Body of pancreas (tissue), 4 donors: ENCODE data around the gene ATG101.

Experiments
- POLR2A ChIP-seq, 3 donors: fragments of 450-650 bp; IDR thresholded peaks; one replicate each; pipeline ENCODE4 v1.6.1; 2016; ENCODE audit warnings: antibody characterized with exemption in 3 of 3, mild to moderate bottlenecking in 2 of 3
- TF ChIP-seq, protein P1 (sequence below), 7 experiments: fragments of 450-650 bp in 4 of 7; fragments of 200-600 bp in 3 of 7; sonication (generic) in 3 of 7; IDR thresholded peaks; one replicate each; pipeline ENCODE4 v1.5.1; 2016 to 2019; ENCODE audit warnings: antibody characterized with exemption in 7 of 7

DNA sequence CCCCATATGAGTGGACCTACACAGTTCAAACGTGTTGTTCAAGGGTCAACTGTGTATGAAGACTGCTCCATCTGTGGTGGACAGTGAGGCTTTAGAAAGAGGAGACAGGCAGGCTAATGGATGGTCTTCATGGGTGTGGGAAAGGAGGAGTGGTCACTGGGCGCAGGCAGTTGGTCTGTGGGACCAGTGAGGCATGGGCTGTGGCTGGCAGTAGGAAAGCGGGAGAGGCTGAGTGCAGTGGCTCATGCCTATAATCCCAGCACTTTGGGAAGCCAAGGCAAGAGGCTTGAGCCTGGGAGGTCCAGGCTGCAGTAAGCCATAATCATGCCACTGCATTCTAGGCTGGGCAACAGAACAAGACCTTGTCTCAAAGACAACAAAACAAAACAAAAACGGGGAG is 20.5 kb upstream of the ATG101 start:
- TF ChIP-seq, protein P1, sequence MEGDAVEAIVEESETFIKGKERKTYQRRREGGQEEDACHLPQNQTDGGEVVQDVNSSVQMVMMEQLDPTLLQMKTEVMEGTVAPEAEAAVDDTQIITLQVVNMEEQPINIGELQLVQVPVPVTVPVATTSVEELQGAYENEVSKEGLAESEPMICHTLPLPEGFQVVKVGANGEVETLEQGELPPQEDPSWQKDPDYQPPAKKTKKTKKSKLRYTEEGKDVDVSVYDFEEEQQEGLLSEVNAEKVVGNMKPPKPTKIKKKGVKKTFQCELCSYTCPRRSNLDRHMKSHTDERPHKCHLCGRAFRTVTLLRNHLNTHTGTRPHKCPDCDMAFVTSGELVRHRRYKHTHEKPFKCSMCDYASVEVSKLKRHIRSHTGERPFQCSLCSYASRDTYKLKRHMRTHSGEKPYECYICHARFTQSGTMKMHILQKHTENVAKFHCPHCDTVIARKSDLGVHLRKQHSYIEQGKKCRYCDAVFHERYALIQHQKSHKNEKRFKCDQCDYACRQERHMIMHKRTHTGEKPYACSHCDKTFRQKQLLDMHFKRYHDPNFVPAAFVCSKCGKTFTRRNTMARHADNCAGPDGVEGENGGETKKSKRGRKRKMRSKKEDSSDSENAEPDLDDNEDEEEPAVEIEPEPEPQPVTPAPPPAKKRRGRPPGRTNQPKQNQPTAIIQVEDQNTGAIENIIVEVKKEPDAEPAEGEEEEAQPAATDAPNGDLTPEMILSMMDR (IDR thresholded peaks at IDR 0.05): no peak
- no peak for TF ChIP-seq POLR2A (IDR thresholded peaks at IDR 0.05)
